T-helper 2 cell treated with Interferon-gamma antibody and Interleukin-4, amounts not matched to agents 100 ng/mL and 5 ng/mL, for 36 hours (primary cell): ENCODE measurements around the gene NOD1. TPM values are rescaled to one million over a fixed set of nuclear protein-coding genes. Genes with fewer than 3 reads are reported as not detected.

ENCODE experiments used
- intact Hi-C: fragments of 100-400 bp; cut with micrococcal nuclease; formaldehyde crosslinking; loops from one replicate; pipeline ENCODE4 v1.15.1; 2023
- total RNA-seq: library from RNA; stranded (reverse); gene quantifications from 2 replicates; pipeline ENCODE4 v1.2.3, GENCODE V29; 2022

The NOD1 gene
- total RNA-seq, 1 donor from 2014 or later, result 22.1 TPM

GRCh38 chr7:30379131-30379530 lies 99.5 kb downstream of the NOD1 start:
- intact Hi-C loops, result no loop called here

DNA sequence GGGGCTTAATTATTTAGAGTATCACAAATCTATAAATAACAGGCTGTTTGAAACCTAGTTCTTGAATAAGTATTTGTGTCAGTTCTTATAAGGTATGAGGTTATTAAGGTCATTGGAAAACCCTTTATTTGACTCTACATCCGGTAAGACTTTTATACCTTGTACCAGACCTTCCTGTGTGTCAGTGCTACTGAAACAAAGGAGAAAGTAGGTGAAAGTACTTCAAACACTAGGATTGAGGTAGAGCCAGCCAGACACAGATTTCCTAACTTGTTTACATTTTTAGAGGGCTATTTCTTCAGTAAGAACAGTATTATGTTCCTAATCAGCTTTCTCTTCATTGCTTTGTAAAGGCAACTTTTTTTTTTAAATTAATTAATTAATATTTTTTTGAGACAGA lies 100.3 kb downstream of the NOD1 start:
- intact Hi-C loops, result no loop called here

Other genes with a start within 250 kb of the NOD1 start
- 13.8 and 14.5 TPM in 2 replicates for gene ZNRF2, start 194.2 kb downstream of the NOD1 start, total RNA-seq
- gene GGCT, start 26.0 kb upstream of the NOD1 start, total RNA-seq, result 48.9 and 50.1 TPM in 2 replicates
- gene GARS1, start 116.1 kb upstream of the NOD1 start, total RNA-seq, result 151 and 165 TPM in 2 replicates
- gene CRHR2, start 203.7 kb upstream of the NOD1 start, total RNA-seq, result not detected in 2 replicates